Lower lobe of right lung (tissue), 2 donors: ENCODE data around the gene PRODH. TPM values are rescaled to one million over a fixed set of nuclear protein-coding genes. Genes with fewer than 3 reads are reported as not detected.
"Not testable (repeated sequence)": the region's sequence is repeated elsewhere in the genome, so short reads cannot be mapped to it uniquely, and the experiment has no call there.

Experiments
- ATAC-seq, 2 donors: fragments of 200-7000 bp; cut with Tn5 transposase; one replicate each; pipeline ENCODE4 v1.9.1; 2020 to 2022; ENCODE audit warnings: mild to moderate bottlenecking in 2 of 2, moderate library complexity in 2 of 2
- DNase-seq: peaks from one replicate; pipeline ENCODE4 v3.0.0-alpha.2; 2020
- H3K27ac ChIP-seq: fragments of 200-600 bp; one replicate; pipeline ENCODE4 v1.8.0; 2022
- H3K27me3 ChIP-seq: fragments of 200-600 bp; one replicate; pipeline ENCODE4 v1.8.0; 2022; ENCODE audit warnings: low read depth
- H3K36me3 ChIP-seq: fragments of 200-600 bp; one replicate; pipeline ENCODE4 v1.8.0; 2022; ENCODE audit warnings: mild to moderate bottlenecking
- H3K4me1 ChIP-seq: fragments of 200-600 bp; one replicate; pipeline ENCODE4 v1.8.0; 2022
- H3K4me3 ChIP-seq: fragments of 200-600 bp; one replicate; pipeline ENCODE4 v1.8.0; 2022; ENCODE audit warnings: mild to moderate bottlenecking
- H3K9me3 ChIP-seq: fragments of 200-600 bp; one replicate; pipeline ENCODE4 v1.8.0; 2022
- CTCF ChIP-seq: fragments of 200-600 bp; IDR thresholded peaks from one replicate; pipeline ENCODE4 v1.8.0; 2022; ENCODE audit warnings: antibody characterized with exemption, mild to moderate bottlenecking
- intact Hi-C: fragments of 100-400 bp; cut with DNase I; formaldehyde crosslinking; loops from one replicate; pipeline ENCODE4 v1.11.0; 2022
- total RNA-seq: library from RNA; stranded (reverse); fragmentation: NEBNext Ultra II Directional; extraction: Animal tissue kit (Norgen Biotek cat#: 25700); gene quantifications from one replicate; pipeline ENCODE4 v1.2.1, GENCODE V29; 2021
- donor health status: DM: no; HTN: yes; CAD: no; lungs with severe emphysema.

The PRODH gene
- total RNA-seq, 1 donor from 2014 or later: 33.9 TPM

- ATAC-seq, H3K4me1 ChIP-seq, intact Hi-C loops, H3K9me3 ChIP-seq, H3K27ac ChIP-seq, H3K27me3 ChIP-seq, H3K4me3 ChIP-seq, DNase-seq, H3K36me3 ChIP-seq: not testable (repeated sequence)
Measured at GRCh38 chr22:18914558-18914957, 21.5 kb downstream of the PRODH start.

- H3K27ac ChIP-seq, H3K36me3 ChIP-seq, H3K27me3 ChIP-seq, H3K4me3 ChIP-seq, intact Hi-C loops, H3K4me1 ChIP-seq, H3K9me3 ChIP-seq, DNase-seq: not testable (repeated sequence)
- peak in 1 of 2 donors; percentile 25 for ATAC-seq
Measured at GRCh38 chr22:18912264-18912946, 23.7 kb downstream of the PRODH start.

GRCh38 chr22:18911535-18911934 is 24.6 kb downstream of the PRODH start:
- H3K9me3 ChIP-seq, intact Hi-C loops, H3K27me3 ChIP-seq, ATAC-seq, H3K36me3 ChIP-seq, DNase-seq, H3K4me1 ChIP-seq, H3K4me3 ChIP-seq, H3K27ac ChIP-seq: not testable (repeated sequence)

GRCh38 chr22:18909556-18909955 is 26.5 kb downstream of the PRODH start:
- Histone ChIP-seq H3K36me3 (no peaks in the 10 kb centered on the region), H3K9me3 (no peaks in the 10 kb centered on the region), H3K27ac (no peak overlapping the region), H3K4me1 (no peaks in the 10 kb centered on the region), H3K27me3 (no peaks in the 10 kb centered on the region), H3K4me3 (no peak overlapping the region)
- ATAC-seq (no peak), DNase-seq (no peak)
- TF ChIP-seq CTCF: no peak
- intact Hi-C loops: no loop called here

- Histone ChIP-seq H3K36me3 (no peaks in the 10 kb centered on the region), H3K9me3 (no peaks in the 10 kb centered on the region), H3K27ac (no peak overlapping the region), H3K4me1 (no peaks in the 10 kb centered on the region), H3K4me3 (no peak overlapping the region), H3K27me3 (no peaks in the 10 kb centered on the region)
- intact Hi-C loops: no loop called here
- ATAC-seq: peak; percentile 18 to 43
- no peak for TF ChIP-seq CTCF
- no peak for DNase-seq
Measured at GRCh38 chr22:18906896-18907295, 29.2 kb downstream of the PRODH start.

GRCh38 chr22:18906410-18906745 is 29.7 kb downstream of the PRODH start:
- ATAC-seq: peak; percentile 52 to 58
- H3K4me1 ChIP-seq, H3K4me3 ChIP-seq, H3K36me3 ChIP-seq, H3K27ac ChIP-seq, H3K27me3 ChIP-seq, DNase-seq, H3K9me3 ChIP-seq, intact Hi-C loops: not testable (repeated sequence)

GRCh38 chr22:18905540-18906409 is 30.3 kb downstream of the PRODH start, which contains the start of gene DGCR6:
Gene DGCR6, plus strand, starts transcription at chr22:18906320. Its CDS starts 55 bp downstream, at chr22:18906375.
- Histone ChIP-seq H3K9me3 (no peaks in the 10 kb centered on the region), H3K36me3 (no peaks in the 10 kb centered on the region), H3K4me3 (no peak within 1 kb of the TSS), H3K4me1 (no peaks in the 10 kb centered on the region), H3K27me3 (no peaks in the 10 kb centered on the region), H3K27ac (no peak within 1 kb of the TSS)
- ATAC-seq (peak; percentile 98), DNase-seq (peak; percentile 2)
- intact Hi-C loops: no loop called here
- no peak for TF ChIP-seq CTCF

GRCh38 chr22:18896037-18896657 is 39.9 kb downstream of the PRODH start:
- H3K4me1 ChIP-seq, H3K27me3 ChIP-seq, ATAC-seq, H3K36me3 ChIP-seq, intact Hi-C loops, H3K9me3 ChIP-seq, H3K27ac ChIP-seq, H3K4me3 ChIP-seq: not testable (repeated sequence)
- DNase-seq: peak; percentile 31

- H3K9me3 ChIP-seq, DNase-seq, H3K4me1 ChIP-seq, H3K4me3 ChIP-seq, H3K27me3 ChIP-seq, H3K36me3 ChIP-seq, H3K27ac ChIP-seq, intact Hi-C loops, ATAC-seq: not testable (repeated sequence)
Measured at GRCh38 chr22:18893775-18894174, 42.3 kb downstream of the PRODH start.

- peak in 1 of 2 donors; percentile 80 for ATAC-seq
- H3K27me3 ChIP-seq, H3K9me3 ChIP-seq, H3K4me1 ChIP-seq, H3K27ac ChIP-seq, DNase-seq, H3K36me3 ChIP-seq, H3K4me3 ChIP-seq, intact Hi-C loops: not testable (repeated sequence)
Measured at GRCh38 chr22:18890510-18891192, 45.4 kb downstream of the PRODH start.
